NOMO-1 (cell line): ENCODE results near the gene SUCNR1.
A peak's percentile ranks its signal among the peaks of the same experiment; 100 is the strongest.
"Not testable (repeated sequence)": the region's sequence is repeated elsewhere in the genome, so short reads cannot be mapped to it uniquely, and the experiment has no call there.

ENCODE experiments used
- DNase-seq, 2 experiments: peaks; one replicate each; lab custom pipeline; 2025; ENCODE audit not compliant: unreplicated experiment in 2 of 2; lab: John Stamatoyannopoulos, UW

Gene SUCNR1

GRCh38 chr3:151873398-151873797 lies at the start of gene SUCNR1:
SUCNR1 (plus strand) TSS chr3:151873643; CDS start chr3:151879893, 6,250 bp downstream.
- DNase-seq = no peak

GRCh38 chr3:151827816-151828215 lies 45.6 kb upstream of the SUCNR1 start:
- DNase-seq = no peak

- DNase-seq = no peak
Observed at GRCh38 chr3:151835751-151836525, 37.5 kb upstream of the SUCNR1 start.

GRCh38 chr3:151837057-151837456 lies 36.4 kb upstream of the SUCNR1 start:
- peak; percentile 47 to 63 for DNase-seq

- DNase-seq = peak; percentile 64 to 95
Observed at GRCh38 chr3:151838574-151839312, 34.7 kb upstream of the SUCNR1 start.

- no peak for DNase-seq
Observed at GRCh38 chr3:151839313-151839631, 34.2 kb upstream of the SUCNR1 start.

GRCh38 chr3:151841801-151842200 lies 31.6 kb upstream of the SUCNR1 start:
- DNase-seq = no peak

- no peak for DNase-seq
Observed at GRCh38 chr3:151843275-151843674, 30.2 kb upstream of the SUCNR1 start.

GRCh38 chr3:151845306-151845905 lies 28.0 kb upstream of the SUCNR1 start:
- DNase-seq = no peak

GRCh38 chr3:151850065-151850464 lies 23.4 kb upstream of the SUCNR1 start:
- DNase-seq = not testable (repeated sequence)

- DNase-seq = no peak
Observed at GRCh38 chr3:151852074-151852811, 21.2 kb upstream of the SUCNR1 start.

GRCh38 chr3:151856118-151856517 lies 17.3 kb upstream of the SUCNR1 start:
- no peak for DNase-seq

GRCh38 chr3:151856641-151857040 lies 16.8 kb upstream of the SUCNR1 start:
- DNase-seq = no peak

- no peak for DNase-seq
Observed at GRCh38 chr3:151859233-151859673, 14.2 kb upstream of the SUCNR1 start.

GRCh38 chr3:151859905-151860304 lies 13.5 kb upstream of the SUCNR1 start:
- DNase-seq = no peak

GRCh38 chr3:151863611-151864010 lies 9.8 kb upstream of the SUCNR1 start:
- DNase-seq = no peak

GRCh38 chr3:151864423-151865101 lies 8.9 kb upstream of the SUCNR1 start:
- peak; percentile 29 to 83 for DNase-seq

GRCh38 chr3:151866711-151867410 lies 6.6 kb upstream of the SUCNR1 start:
- no peak for DNase-seq

GRCh38 chr3:151867666-151868065 lies 5.8 kb upstream of the SUCNR1 start:
- DNase-seq = no peak

- DNase-seq = no peak
Observed at GRCh38 chr3:151869181-151869580, 4.3 kb upstream of the SUCNR1 start.
